ENCODE results near the gene MYRIP.

DNA sequence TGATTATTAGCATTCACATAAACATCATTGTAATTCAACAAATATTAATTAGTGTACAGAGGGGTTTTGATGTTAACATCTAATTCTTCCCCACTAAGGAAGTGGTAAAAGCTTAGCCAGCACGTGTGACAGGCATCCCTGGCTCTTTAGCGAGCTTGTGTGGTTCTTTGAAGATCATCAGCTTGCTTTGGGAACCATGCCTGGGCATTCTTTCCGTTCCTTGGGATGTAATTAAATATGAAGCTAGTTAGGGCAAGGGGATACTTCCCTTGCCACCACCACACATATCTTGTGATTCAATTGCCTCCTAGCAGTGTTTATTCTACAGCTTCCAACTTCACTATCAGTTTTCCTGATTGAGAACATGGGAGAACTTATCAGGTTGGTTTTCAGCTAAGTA lies 246.5 kb downstream of the MYRIP start:
- TF ChIP-seq, protein P1, sequence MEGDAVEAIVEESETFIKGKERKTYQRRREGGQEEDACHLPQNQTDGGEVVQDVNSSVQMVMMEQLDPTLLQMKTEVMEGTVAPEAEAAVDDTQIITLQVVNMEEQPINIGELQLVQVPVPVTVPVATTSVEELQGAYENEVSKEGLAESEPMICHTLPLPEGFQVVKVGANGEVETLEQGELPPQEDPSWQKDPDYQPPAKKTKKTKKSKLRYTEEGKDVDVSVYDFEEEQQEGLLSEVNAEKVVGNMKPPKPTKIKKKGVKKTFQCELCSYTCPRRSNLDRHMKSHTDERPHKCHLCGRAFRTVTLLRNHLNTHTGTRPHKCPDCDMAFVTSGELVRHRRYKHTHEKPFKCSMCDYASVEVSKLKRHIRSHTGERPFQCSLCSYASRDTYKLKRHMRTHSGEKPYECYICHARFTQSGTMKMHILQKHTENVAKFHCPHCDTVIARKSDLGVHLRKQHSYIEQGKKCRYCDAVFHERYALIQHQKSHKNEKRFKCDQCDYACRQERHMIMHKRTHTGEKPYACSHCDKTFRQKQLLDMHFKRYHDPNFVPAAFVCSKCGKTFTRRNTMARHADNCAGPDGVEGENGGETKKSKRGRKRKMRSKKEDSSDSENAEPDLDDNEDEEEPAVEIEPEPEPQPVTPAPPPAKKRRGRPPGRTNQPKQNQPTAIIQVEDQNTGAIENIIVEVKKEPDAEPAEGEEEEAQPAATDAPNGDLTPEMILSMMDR (IDR thresholded peaks at IDR 0.05): no peak
- TF ChIP-seq POLR2A (IDR thresholded peaks at IDR 0.05): no peak
